Activated naive CD4-positive, alpha-beta T cell treated with anti-CD3 and anti-CD28 coated beads, Interleukin-2, amount 50 U/mL, for 24 hours (primary cell): Measurements from ENCODE around the gene SF3A1.

Experiments
- H3K27ac Mint-ChIP-seq: one replicate; pipeline ENCODE4 v1.8.0; 2021; ENCODE audit warnings: mild to moderate bottlenecking, mixed read lengths
- H3K27me3 Mint-ChIP-seq: one replicate; pipeline ENCODE4 v1.8.0; 2021; ENCODE audit warnings: mixed read lengths
- H3K36me3 Mint-ChIP-seq: one replicate; pipeline ENCODE4 v1.8.0; 2021; ENCODE audit warnings: mixed read lengths
- H3K4me1 Mint-ChIP-seq: one replicate; pipeline ENCODE4 v1.8.0; 2021; ENCODE audit warnings: mixed read lengths
- H3K4me3 Mint-ChIP-seq: one replicate; pipeline ENCODE4 v1.8.0; 2021; ENCODE audit warnings: mild to moderate bottlenecking, mixed read lengths
- H3K9me3 Mint-ChIP-seq: one replicate; pipeline ENCODE4 v1.8.0; 2021; ENCODE audit warnings: mixed read lengths

Gene SF3A1

GRCh38 chr22:30285846-30286200 is 70.9 kb downstream of the SF3A1 start:
- peaks cover 42% of the 10 kb centered on the region for H3K4me1 Mint-ChIP-seq
- no peaks in the 10 kb centered on the region for H3K27me3 Mint-ChIP-seq

GRCh38 chr22:30285176-30285845 is 71.4 kb downstream of the SF3A1 start:
- peaks cover 3% of the 10 kb centered on the region for H3K36me3 Mint-ChIP-seq
- H3K4me3 Mint-ChIP-seq: no peak overlapping the region
- H3K9me3 Mint-ChIP-seq: no peaks in the 10 kb centered on the region
- H3K27ac Mint-ChIP-seq: no peak overlapping the region
- H3K4me1 Mint-ChIP-seq: peaks cover 37% of the 10 kb centered on the region
- no peaks in the 10 kb centered on the region for H3K27me3 Mint-ChIP-seq

More at GRCh38 chr22:30285846-30286200, 70.9 kb downstream of the SF3A1 start:
- H3K27ac Mint-ChIP-seq: no peak overlapping the region
- H3K4me3 Mint-ChIP-seq: no peak overlapping the region
- H3K36me3 Mint-ChIP-seq: peaks cover 3% of the 10 kb centered on the region
- H3K9me3 Mint-ChIP-seq: no peaks in the 10 kb centered on the region

GRCh38 chr22:30284666-30285065 is 72.0 kb downstream of the SF3A1 start:
- no peak overlapping the region for H3K27ac Mint-ChIP-seq
- H3K4me1 Mint-ChIP-seq: peaks cover 33% of the 10 kb centered on the region
- no peak overlapping the region for H3K4me3 Mint-ChIP-seq
- H3K9me3 Mint-ChIP-seq: no peaks in the 10 kb centered on the region
- peaks cover 3% of the 10 kb centered on the region for H3K36me3 Mint-ChIP-seq
- H3K27me3 Mint-ChIP-seq: no peaks in the 10 kb centered on the region

- H3K9me3 Mint-ChIP-seq: no peaks in the 10 kb centered on the region
- no peaks in the 10 kb centered on the region for H3K27me3 Mint-ChIP-seq
- no peak overlapping the region for H3K27ac Mint-ChIP-seq
- peaks cover 34% of the 10 kb centered on the region for H3K4me1 Mint-ChIP-seq
- no peak overlapping the region for H3K4me3 Mint-ChIP-seq
- peaks cover 3% of the 10 kb centered on the region for H3K36me3 Mint-ChIP-seq
Measured at GRCh38 chr22:30284172-30284571, 72.5 kb downstream of the SF3A1 start.

- Mint-ChIP-seq H3K9me3 (no peaks in the 10 kb centered on the region), H3K36me3 (peaks cover 3% of the 10 kb centered on the region), H3K4me1 (peaks cover 32% of the 10 kb centered on the region), H3K4me3 (no peak overlapping the region), H3K27me3 (no peaks in the 10 kb centered on the region), H3K27ac (no peak overlapping the region)
Measured at GRCh38 chr22:30283342-30283741, 73.4 kb downstream of the SF3A1 start.

- Mint-ChIP-seq H3K27ac (no peak overlapping the region), H3K36me3 (peaks cover 3% of the 10 kb centered on the region), H3K27me3 (no peaks in the 10 kb centered on the region), H3K4me1 (peaks cover 25% of the 10 kb centered on the region), H3K4me3 (no peak overlapping the region), H3K9me3 (no peaks in the 10 kb centered on the region)
Measured at GRCh38 chr22:30282616-30283046, 74.1 kb downstream of the SF3A1 start.
